Subcutaneous abdominal adipose tissue (tissue), 5 donors: Measurements from ENCODE around the gene LRRC28.
"Not testable (repeated sequence)": the region's sequence is repeated elsewhere in the genome, so short reads cannot be mapped to it uniquely, and the experiment has no call there.

Experiments used
- H3K27ac ChIP-seq: one replicate; pipeline ENCODE4 v1.7.0; 2013; ENCODE audit warnings: low read depth, mild to moderate bottlenecking, inconsistent platforms, low read length, moderate library complexity
- H3K27me3 ChIP-seq, 5 donors: one replicate each; pipeline ENCODE4 v1.7.0; 2013; ENCODE audit warnings: low read length in 5 of 5, inconsistent platforms in 1 of 5; ENCODE audit not compliant: control insufficient read depth in 5 of 5, insufficient read depth in 4 of 5
- H3K36me3 ChIP-seq, 5 donors: one replicate each; pipeline ENCODE4 v1.7.0; 2013; ENCODE audit warnings: low read length in 5 of 5; ENCODE audit not compliant: control insufficient read depth in 5 of 5, insufficient read depth in 5 of 5
- H3K4me1 ChIP-seq, 5 donors: one replicate each; pipeline ENCODE4 v1.7.0; 2013; ENCODE audit warnings: low read length in 5 of 5, mild to moderate bottlenecking in 3 of 5, moderate library complexity in 1 of 5; ENCODE audit not compliant: control insufficient read depth in 5 of 5, insufficient read depth in 5 of 5
- H3K4me3 ChIP-seq, 5 donors: one replicate each; pipeline ENCODE4 v1.7.0; 2013; ENCODE audit warnings: low read length in 5 of 5, low read depth in 1 of 5
- H3K9ac ChIP-seq, 5 donors: one replicate each; pipeline ENCODE4 v1.7.0; 2013; ENCODE audit warnings: low read length in 5 of 5, mild to moderate bottlenecking in 4 of 5, moderate library complexity in 3 of 5
- H3K9me3 ChIP-seq, 5 donors: one replicate each; pipeline ENCODE4 v1.7.0; 2013; ENCODE audit warnings: low read length in 5 of 5; ENCODE audit not compliant: control insufficient read depth in 5 of 5
- donor health status: healthy.
- donor health status: healthy.
- donor health status: healthy.
- donor health status: healthy.
- donor health status: healthy.

LRRC28 gene

DNA sequence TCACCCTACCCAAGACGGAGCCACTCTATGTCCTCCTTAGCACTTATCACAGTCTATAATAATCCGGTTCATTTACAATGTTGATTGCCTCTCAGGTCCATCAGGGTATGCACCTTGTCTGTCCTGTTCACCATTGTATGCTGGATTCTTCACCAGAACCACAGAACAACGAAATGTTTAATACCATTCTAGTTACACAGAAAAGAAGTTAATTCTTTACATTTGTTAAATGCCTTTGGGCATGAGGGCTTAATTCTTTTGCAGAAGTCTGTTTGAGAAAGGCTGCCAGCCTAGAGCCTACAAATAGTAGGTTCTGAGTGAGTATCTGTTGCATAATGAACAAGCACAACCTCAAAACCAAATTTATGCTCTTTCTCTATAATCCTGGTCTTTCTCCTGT is 24.5 kb upstream of the LRRC28 start:
- no peak overlapping the region for H3K27ac ChIP-seq
- H3K9ac ChIP-seq: no peak overlapping the region
- H3K9me3 ChIP-seq: no peaks in the 10 kb centered on the region
- H3K4me3 ChIP-seq: no peak overlapping the region
- H3K36me3 ChIP-seq: peaks cover 30 to 54% (median 45%) of the 10 kb centered on the region in 5 donors
- H3K27me3 ChIP-seq: no peaks in the 10 kb centered on the region
- H3K4me1 ChIP-seq: no peaks in the 10 kb centered on the region

DNA sequence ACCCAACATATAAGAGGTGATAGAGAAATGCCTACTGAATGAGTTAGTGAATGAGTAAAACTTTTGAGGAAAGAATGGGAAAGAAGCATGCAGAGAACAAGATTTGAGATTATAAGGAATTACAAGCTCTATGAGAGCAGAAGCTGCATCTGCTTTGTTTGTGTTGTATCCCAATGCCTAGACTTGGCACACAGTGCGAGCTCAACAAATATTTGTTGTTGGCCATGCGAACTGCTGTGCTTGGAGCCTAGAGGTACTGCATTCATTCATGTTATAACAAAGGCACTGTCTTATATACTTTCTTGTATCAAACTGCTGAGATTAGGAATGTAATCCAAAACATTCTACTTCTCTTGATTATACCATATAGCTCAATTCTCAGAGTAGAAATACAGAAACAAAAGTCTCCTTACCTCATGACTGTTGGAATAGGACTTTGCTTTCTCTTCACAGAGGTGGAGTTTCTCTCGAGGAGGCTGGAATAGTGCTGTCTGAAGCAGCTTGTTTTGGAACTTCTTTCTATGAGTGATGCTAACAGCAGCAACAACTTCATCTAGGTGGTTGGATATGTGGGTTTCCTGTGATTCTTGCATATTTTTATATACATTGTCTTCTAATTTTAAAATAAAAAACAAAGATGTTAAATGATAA is 23.0 kb upstream of the LRRC28 start:
- Histone ChIP-seq H3K9me3 (no peaks in the 10 kb centered on the region), H3K9ac (no peak overlapping the region), H3K27ac (no peak overlapping the region), H3K4me1 (no peaks in the 10 kb centered on the region), H3K36me3 (peaks cover 31 to 47% (median 42%) of the 10 kb centered on the region in 5 donors), H3K4me3 (no peak overlapping the region), H3K27me3 (no peaks in the 10 kb centered on the region)

DNA sequence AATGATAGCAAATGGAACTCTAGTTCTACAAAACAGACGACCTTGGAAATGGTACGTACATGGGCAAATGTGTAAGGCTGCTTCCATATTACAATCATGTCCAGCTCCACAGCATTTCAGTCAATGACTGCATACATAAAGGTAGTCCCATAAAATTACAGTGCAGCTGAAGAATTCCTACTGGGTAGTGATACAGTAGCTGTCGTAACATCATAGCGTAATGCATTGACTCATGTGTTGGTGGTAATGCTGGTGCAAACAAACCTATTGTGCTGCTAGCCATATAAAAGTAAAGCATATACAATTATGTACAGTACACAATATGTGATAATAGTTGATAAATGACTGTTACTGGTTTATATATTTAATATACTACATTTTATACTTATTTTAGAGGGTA is 20.4 kb upstream of the LRRC28 start:
- Histone ChIP-seq H3K27me3 (no peaks in the 10 kb centered on the region), H3K9me3 (no peaks in the 10 kb centered on the region), H3K4me1 (no peaks in the 10 kb centered on the region), H3K36me3 (peaks cover 19 to 27% (median 24%) of the 10 kb centered on the region in 5 donors), H3K9ac (no peak overlapping the region), H3K27ac (no peak overlapping the region), H3K4me3 (no peak overlapping the region)

DNA sequence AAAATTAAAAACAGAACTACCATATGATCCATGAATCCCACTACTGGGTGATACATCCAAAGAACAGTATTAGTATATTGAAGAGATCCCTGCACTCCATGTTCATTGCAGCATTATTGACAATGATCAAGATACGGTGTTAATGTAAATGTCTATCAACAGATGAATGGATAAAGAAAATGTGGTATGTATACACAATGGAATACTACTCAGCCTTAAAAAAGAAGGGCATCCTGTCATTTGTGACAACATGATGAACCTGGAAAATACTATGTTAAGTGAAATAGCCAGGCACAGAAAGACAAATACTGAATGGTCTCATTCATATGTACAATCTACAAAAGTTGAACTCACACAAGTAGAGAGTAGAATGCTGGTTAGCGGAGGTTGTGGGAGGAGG is 18.5 kb upstream of the LRRC28 start:
- H3K27ac ChIP-seq: no peak overlapping the region
- peaks cover 9 to 13% (median 12%) of the 10 kb centered on the region in 5 donors for H3K36me3 ChIP-seq
- H3K27me3 ChIP-seq: no peaks in the 10 kb centered on the region
- H3K4me1 ChIP-seq: no peaks in the 10 kb centered on the region
- no peak overlapping the region for H3K4me3 ChIP-seq
- H3K9me3 ChIP-seq: no peaks in the 10 kb centered on the region
- no peak overlapping the region for H3K9ac ChIP-seq

DNA sequence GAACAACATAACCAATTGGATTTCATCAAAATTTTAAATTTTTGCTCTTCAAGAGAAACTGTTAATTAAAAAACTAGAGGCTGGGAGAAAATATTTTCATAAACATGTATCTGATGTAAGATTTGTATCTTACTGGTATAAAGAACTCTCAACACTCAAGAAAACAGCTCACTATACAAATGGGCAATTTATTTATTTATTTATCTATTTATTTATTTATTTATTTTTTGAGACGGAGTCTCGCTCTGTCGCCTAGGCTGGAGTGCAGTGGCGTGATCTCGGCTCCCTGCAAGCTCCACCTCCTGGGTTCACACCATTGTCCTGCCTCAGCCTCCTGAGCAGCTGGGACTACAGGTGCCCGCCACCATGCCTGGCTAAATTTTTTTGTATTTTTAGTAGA is 17.1 kb upstream of the LRRC28 start:
- not testable (repeated sequence) for H3K9ac ChIP-seq, H3K27me3 ChIP-seq, H3K4me3 ChIP-seq, H3K27ac ChIP-seq, H3K4me1 ChIP-seq, H3K9me3 ChIP-seq
- H3K36me3 ChIP-seq: peaks cover 5 to 10% (median 6%) of the 10 kb centered on the region in 5 donors

DNA sequence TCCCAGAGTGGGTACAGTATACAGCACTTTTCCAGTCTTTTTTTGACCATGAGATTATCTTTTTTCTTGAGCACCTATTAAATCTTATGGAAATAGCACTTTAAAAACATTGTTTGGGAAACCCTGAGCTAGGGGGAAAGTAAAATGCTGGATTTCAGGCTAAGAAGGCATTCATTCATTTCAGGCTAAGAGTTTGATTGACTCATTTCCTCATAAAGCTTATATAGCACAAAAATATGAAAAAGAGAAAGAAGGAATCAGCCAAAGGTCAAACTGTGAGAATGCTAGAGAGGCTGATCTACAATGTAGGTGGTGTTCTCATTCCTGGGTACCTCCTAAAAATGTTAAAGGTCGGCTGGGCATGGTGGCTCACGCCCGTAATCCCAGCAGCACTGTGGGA is 12.4 kb upstream of the LRRC28 start:
- Histone ChIP-seq H3K27ac (no peak overlapping the region), H3K4me1 (no peaks in the 10 kb centered on the region), H3K9ac (no peak overlapping the region), H3K4me3 (no peak overlapping the region), H3K27me3 (no peaks in the 10 kb centered on the region), H3K9me3 (no peaks in the 10 kb centered on the region), H3K36me3 (peaks cover 0 to 22% (median 6%) of the 10 kb centered on the region in 5 donors)

DNA sequence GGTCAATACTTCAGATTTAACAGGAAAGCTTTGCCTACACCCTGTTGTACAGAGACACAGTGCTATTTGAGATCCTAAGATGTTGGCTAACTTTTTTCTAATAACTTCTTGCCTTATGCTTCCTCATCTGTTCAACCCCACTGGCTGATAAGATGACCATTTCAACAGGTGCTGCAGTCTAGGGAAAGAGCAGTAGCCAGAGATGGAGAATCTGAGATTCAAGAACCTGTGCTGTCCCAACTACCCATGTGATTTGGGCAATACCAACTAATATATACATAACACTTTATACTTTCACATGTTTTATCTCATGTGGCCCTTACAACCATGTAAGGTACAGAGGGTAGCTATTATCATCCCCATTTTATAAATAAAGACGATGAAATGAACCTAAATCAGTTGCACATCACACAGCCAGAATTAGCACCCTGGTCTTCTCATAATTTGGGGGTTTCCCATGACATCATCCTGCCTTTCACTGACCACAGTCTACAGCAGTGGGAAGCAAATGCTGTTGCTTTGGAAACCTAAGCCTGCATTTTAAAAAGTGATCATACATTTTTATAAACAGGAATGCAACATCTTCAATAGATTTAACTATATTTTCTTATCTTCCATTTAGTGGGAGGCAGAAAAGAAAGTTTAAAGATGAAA is 11.6 kb upstream of the LRRC28 start:
- Histone ChIP-seq H3K27ac (no peak overlapping the region), H3K36me3 (peaks cover 0 to 22% (median 6%) of the 10 kb centered on the region in 5 donors), H3K27me3 (no peaks in the 10 kb centered on the region), H3K9me3 (no peaks in the 10 kb centered on the region), H3K4me3 (no peak overlapping the region), H3K9ac (no peak overlapping the region), H3K4me1 (no peaks in the 10 kb centered on the region)

DNA sequence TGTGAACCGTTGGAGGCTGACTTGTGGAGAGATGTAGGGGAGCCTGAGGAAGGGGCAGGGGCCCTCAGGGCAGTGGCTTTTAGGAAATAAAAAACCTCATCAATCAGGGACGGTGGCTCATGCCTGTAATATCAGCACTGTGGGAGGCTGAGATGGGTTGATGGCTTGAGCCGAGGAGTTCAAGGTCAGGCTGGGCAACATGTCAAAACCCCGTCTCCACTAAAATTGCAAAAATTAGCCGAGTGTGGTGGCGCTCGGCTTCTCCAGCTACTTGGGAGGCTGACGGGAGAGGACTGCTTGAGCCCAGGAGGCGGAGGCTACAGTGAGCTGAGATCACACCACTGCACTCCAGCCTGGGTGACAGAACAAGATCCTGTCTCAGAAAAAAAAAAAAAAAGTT is 9.5 kb upstream of the LRRC28 start:
- Histone ChIP-seq H3K4me3 (no peak overlapping the region), H3K9ac (no peak overlapping the region), H3K36me3 (peaks cover 0 to 22% (median 6%) of the 10 kb centered on the region in 5 donors), H3K27me3 (no peaks in the 10 kb centered on the region), H3K27ac (no peak overlapping the region), H3K9me3 (no peaks in the 10 kb centered on the region), H3K4me1 (no peaks in the 10 kb centered on the region)

DNA sequence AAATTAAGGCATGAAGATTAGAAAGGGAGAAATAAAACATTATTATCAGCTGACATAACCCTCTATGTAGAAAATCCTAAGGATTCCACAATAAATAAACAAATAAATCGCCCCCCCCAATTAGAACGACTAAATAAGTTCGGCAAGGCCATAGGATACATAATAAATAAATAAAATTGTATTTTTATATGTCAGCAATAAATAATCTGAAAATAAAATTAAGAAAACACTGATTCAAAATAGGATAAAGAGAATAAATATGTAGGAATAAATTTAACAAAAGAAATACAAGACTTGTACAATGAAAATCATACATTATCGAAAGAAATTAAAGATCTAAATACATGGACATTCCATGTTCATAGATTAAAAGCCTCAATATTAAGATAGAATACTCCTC is 7.0 kb upstream of the LRRC28 start:
- H3K4me3 ChIP-seq: no peak overlapping the region

DNA sequence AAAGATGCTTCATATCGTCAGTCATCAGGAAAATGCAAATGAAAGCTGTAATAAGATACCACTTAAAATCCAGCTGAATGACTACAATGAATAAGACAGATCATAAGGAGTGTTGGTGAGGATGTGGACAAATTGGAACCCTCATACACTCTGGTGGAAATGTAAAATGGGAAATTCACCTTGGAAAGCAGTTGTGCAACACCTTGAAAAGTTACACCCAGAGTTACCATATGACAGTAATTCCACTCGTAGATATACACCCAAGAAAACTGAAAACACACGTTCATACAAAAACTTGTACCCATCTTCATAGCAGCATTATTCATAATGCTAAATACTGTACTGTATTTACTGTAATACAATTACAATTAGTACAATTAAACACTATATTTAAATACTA is 4.2 kb upstream of the LRRC28 start:
- Histone ChIP-seq H3K9ac (no peak overlapping the region), H3K36me3 (no peaks in the 10 kb centered on the region), H3K27ac (no peak overlapping the region), H3K9me3 (no peaks in the 10 kb centered on the region), H3K4me3 (no peak overlapping the region), H3K27me3 (no peaks in the 10 kb centered on the region), H3K4me1 (peaks cover 8 to 30% (median 25%) of the 10 kb centered on the region in 5 donors)

More for the DNA sequence above, 7.0 kb upstream of the LRRC28 start:
- Histone ChIP-seq H3K4me1 (peaks cover under 1 to 17% (median 13%) of the 10 kb centered on the region in 5 donors), H3K27me3 (no peaks in the 10 kb centered on the region), H3K36me3 (peaks cover 0 to 14% (median 6%) of the 10 kb centered on the region in 5 donors), H3K9me3 (no peaks in the 10 kb centered on the region), H3K9ac (no peak overlapping the region), H3K27ac (no peak overlapping the region)
